GM12875 (cell line): ENCODE measurements around the gene GRPEL1.

ENCODE experiments used
- H3K4me3 ChIP-seq: one replicate; pipeline ENCODE4 v1.5.1; 2011; ENCODE audit warnings: low read depth, low read length, control low read depth
- TF ChIP-seq, protein P1 (sequence below): IDR thresholded peaks from 2 replicates; pipeline ENCODE4 v1.5.1; 2011; ENCODE audit warnings: low read depth, mild to moderate bottlenecking, control low read depth, inconsistent platforms, low read length, moderate library complexity, borderline replicate concordance; ENCODE audit not compliant: insufficient read depth

GRPEL1 gene

DNA sequence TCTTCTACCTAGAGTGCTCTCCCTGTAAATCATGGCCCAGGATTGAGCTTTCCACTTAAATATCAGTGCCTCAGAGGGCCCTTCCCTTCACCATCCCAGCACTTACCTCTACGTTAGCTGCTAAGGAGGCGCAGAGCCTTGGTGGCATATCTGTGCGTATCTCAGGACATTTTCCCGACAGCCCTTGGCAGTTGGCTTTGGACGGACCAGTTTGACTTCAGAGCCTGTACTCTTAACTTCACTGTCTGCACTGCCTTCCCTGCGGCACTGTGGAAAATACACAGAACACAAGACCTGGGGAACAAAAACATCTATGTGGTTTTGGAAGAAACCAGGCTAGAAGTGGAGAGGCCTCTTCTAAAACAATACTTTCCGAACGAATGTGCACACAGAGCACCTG is 22.3 kb downstream of the GRPEL1 start:
- TF ChIP-seq, protein P1, sequence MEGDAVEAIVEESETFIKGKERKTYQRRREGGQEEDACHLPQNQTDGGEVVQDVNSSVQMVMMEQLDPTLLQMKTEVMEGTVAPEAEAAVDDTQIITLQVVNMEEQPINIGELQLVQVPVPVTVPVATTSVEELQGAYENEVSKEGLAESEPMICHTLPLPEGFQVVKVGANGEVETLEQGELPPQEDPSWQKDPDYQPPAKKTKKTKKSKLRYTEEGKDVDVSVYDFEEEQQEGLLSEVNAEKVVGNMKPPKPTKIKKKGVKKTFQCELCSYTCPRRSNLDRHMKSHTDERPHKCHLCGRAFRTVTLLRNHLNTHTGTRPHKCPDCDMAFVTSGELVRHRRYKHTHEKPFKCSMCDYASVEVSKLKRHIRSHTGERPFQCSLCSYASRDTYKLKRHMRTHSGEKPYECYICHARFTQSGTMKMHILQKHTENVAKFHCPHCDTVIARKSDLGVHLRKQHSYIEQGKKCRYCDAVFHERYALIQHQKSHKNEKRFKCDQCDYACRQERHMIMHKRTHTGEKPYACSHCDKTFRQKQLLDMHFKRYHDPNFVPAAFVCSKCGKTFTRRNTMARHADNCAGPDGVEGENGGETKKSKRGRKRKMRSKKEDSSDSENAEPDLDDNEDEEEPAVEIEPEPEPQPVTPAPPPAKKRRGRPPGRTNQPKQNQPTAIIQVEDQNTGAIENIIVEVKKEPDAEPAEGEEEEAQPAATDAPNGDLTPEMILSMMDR = no peak
- H3K4me3 ChIP-seq = peak overlapping the region; percentile 99

DNA sequence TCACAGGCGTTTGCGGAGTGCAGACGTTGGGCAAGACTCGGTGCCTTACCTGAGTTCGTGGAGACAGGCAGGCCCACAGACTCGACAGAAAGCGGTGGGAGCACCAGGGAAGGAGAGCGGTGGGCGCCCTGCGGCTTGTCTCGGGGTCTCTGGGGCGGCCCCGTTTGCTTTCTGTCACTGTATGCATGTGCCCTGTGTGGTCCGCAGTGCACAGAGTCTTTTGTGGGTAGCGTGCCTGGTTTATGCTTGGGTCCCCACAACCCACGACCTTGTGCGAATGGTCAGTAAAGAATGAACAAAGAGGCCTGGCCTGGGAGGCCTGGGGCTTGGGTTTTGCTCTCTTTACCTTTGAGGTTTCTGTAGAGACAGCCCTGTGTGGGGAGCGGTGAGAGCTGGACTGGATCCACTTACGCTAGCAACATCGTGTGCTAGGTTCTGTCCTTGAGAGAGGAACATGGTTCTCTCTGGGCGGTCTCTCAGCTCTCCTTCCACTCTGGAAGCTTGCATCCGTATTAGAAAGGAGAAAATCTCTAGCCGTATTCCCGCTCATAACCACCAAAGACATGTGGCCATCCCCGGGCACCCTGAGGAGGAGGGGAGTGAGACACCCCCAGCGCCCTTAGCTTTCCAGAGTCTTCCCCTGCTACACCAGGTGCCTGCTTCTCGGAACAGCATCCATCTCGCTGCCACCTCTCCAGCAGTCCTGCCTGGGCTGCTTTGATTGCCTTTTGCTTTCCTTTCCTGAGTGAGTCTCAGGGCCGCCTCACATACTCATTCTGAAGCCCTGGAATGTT is 23.5 kb downstream of the GRPEL1 start:
- TF ChIP-seq, protein P1 = no peak
- H3K4me3 ChIP-seq = peak overlapping the region; percentile 99

DNA sequence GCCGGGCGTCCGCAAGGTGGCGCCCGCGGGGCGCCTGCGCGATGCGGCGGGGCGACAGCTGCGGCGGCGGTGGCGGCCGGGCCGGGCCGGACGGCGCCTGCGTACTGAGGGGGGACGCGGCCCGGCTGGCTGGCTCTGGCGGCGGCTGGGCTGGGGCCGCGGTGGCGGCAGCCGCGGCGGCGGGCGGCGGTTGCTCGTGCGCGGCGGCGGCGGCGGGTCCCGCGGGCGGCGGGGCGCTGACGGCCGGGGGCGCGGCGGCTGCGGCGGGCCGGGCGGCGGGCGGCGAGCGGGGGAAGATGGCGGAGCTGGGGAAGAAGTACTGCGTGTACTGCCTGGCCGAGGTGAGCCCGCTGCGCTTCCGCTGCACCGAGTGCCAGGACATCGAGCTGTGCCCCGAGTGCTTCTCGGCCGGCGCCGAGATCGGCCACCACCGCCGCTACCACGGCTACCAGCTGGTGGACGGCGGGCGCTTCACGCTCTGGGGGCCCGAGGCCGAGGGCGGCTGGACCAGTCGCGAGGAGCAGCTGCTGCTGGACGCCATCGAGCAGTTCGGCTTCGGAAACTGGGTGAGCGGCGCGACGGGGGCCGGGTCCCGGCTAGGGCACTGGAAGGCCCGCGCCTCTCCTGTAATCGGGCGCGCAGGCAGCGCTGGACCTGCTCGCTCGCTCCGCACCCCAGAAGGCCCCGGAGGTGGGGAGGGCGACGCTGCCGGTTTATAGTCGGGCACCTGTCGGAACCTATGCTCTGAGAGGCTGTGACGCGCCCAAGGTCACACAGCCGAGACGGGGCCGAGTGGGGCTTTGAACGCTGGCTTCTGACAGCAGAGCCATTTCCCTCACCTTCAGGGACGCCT is 24.4 kb downstream of the GRPEL1 start, which contains the start of gene TADA2B:
TADA2B (plus strand) TSS at position 89 of the 853 bp plus-strand sequence; CDS start at position 297, 208 bp downstream.
- peak within 1 kb of the TSS; percentile 99 for H3K4me3 ChIP-seq
- TF ChIP-seq, protein P1 = no peak; the same call in 1 of the 2 replicates

DNA sequence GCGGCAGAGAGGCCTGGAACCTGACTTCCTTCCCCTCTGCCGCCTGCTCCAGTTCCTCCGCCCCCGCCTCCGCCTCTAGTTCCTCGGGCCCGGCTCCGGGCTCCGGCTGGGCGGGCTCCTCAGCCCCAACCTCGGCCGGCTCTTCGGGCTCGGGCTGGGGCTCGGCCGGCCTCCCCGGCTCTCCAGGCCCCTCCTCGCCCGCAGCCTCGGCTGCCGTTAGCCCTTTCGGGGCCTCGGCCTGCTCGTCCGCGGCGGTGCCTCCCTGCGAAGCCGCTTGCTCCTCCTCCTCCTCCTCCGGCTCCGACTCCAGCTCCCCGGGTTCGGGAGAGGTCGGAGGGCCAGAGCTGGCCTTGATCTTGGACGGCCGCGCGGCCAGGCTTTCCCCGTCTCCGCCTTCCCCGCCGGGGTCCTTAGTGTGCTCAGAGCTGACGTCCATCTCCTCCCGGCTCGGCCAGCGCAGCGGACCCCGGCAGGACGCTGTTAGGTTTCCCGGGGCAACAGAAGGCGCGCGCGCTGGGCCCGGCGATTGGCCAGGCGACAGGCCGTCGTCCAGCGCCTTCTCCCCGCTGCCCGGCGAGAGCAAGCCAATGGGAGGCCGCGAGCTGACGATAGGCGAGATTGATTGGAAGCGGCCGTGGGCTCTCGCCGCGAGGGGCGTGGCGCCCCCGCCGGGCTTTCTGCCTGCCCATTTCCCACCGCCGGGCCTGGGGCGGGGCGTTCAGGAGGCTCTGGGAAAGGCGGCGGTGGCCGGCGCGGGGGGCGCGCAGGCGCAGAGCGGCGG is 25.2 kb downstream of the GRPEL1 start:
- peak overlapping the region; percentile 90 for H3K4me3 ChIP-seq
- TF ChIP-seq, protein P1 = peak; percentile 59; the same call in 1 of the 2 replicates

DNA sequence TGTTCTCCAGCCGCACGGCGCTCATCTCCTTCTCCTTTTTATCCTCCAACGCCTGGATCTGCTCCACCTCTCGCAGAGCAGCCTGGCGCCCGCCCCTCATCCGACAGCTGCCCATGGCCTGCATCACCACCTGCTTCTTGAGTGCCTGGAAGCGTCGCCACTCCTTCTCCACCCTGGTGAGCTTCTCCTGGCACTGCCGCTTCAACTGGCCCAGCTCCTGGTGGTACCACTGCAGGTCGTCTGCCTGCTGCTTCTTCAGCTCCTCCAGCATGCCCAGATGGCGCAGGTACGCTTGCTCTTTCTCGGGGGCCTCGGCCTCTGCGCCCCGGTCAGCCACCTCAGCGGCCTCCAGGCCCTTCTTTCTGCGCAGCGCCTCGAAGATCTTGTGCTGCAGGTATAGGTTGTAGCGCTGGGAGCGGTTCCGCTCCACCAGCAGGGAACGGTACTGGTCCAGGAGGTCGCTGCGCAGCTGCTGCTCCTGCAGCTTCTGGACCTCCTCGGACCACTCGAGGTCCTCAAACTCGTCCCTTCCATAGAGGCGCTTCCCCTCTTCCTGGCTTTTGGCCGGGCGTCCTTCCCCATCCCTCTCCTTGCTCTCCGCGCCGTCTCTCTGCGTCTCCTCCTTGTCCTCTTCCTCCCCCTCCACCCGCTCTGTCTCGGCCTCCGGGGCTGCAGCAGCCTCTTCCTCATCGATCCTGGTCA is 25.9 kb downstream of the GRPEL1 start:
- TF ChIP-seq, protein P1 = no peak
- H3K4me3 ChIP-seq = peak overlapping the region; percentile 90

DNA sequence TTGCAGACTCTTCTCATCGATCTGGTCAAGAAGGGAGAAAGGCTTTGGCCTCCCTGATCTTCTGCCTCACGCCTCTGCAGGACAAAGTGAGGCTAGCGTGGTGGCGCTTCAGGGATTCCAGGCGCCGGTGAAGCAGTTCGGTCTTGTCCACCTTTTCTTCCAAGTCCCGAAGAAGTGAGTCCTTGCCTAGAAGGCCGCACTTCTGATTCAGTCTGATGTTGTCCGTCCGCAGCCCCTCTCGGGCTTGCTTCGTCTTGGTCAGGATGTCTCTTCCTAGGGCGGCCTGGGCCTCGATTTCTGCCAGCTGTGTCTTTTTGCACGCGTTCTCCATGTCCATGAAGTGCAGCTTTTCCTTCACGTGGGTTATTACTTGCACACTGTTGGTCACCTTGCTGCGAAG is 26.6 kb downstream of the GRPEL1 start:
- H3K4me3 ChIP-seq = no peak overlapping the region
- TF ChIP-seq, protein P1 = no peak
